ENCODE results near the gene IFT80. TPM values are rescaled to one million over a fixed set of nuclear protein-coding genes. Genes with fewer than 3 reads are reported as not detected.
A peak's percentile ranks its signal among the peaks of the same experiment; 100 is the strongest.

The IFT80 gene
- total RNA-seq, 6 donors from 2014 or later = 12.1 to 68.1 (median 28.4) TPM

DNA sequence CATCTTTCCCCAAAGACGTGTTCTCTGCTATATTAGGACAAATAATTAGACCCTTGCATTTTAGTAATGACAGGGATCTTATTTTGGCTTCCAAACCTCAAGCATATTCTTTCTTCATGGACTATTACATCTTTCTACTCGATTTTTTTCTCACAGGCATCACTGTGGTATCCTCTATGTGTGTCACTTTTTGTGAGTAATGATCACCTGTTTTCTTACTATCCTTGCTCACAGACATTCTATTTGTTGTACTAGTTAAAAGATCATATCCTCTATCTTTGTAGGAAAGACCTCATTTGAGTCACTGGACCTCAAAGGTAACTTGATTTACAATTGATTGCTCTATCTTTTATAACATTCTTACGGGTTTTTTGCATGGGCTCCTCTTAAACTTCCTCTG, 167.0 kb downstream of the IFT80 start:
- 71 to 78% methylated on average over 3 of the region's 3 CpGs for WGBS, 2 donors
- ATAC-seq (ENCODE audit: low FRiP score in 2 of 2) (no peak), DNase-seq (no peak)
- no peak overlapping the region for H3K4me3 ChIP-seq
- H3K36me3 ChIP-seq = no peaks in the 10 kb centered on the region
- no peaks in the 10 kb centered on the region for H3K9me3 ChIP-seq
- H3K27me3 ChIP-seq = peaks cover 0 to under 1% (median 0%) of the 10 kb centered on the region in 4 donors
- TF ChIP-seq EP300 (IDR thresholded peaks at IDR 0.05) (no peak), POLR2A (IDR thresholded peaks at IDR 0.05) (no peak), POLR2AphosphoS5 (IDR thresholded peaks at IDR 0.05) (no peak)
- TF ChIP-seq, protein P1, sequence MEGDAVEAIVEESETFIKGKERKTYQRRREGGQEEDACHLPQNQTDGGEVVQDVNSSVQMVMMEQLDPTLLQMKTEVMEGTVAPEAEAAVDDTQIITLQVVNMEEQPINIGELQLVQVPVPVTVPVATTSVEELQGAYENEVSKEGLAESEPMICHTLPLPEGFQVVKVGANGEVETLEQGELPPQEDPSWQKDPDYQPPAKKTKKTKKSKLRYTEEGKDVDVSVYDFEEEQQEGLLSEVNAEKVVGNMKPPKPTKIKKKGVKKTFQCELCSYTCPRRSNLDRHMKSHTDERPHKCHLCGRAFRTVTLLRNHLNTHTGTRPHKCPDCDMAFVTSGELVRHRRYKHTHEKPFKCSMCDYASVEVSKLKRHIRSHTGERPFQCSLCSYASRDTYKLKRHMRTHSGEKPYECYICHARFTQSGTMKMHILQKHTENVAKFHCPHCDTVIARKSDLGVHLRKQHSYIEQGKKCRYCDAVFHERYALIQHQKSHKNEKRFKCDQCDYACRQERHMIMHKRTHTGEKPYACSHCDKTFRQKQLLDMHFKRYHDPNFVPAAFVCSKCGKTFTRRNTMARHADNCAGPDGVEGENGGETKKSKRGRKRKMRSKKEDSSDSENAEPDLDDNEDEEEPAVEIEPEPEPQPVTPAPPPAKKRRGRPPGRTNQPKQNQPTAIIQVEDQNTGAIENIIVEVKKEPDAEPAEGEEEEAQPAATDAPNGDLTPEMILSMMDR (IDR thresholded peaks at IDR 0.05) = no peak
- peaks cover 0 to 1% (median under 1%) of the 10 kb centered on the region in 4 donors for H3K4me1 ChIP-seq
- no peak overlapping the region for H3K27ac ChIP-seq

DNA sequence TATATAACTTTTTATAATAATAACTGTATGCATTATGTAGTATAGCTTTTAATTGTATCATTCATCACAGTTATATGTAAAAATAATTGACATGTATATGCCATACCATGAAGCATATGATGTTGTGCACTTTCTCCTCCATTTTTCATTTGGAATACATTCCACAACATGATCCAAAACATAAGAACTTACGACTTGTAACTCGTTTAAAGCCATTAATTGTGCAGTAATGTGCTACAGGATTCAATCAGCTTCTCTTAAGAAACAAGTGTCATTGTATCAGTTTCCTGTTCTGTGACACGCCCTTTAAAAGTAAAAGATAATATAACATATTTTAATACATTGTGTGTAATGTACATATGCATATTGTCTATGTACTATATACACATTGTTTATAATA, 171.6 kb downstream of the IFT80 start:
- ATAC-seq (ENCODE audit: low FRiP score in 2 of 2) (no peak), DNase-seq (no peak)
- no peak overlapping the region for H3K27ac ChIP-seq
- no peaks in the 10 kb centered on the region for H3K36me3 ChIP-seq
- H3K4me1 ChIP-seq = peaks cover 20 to 31% (median 22%) of the 10 kb centered on the region in 4 donors
- no peak for TF ChIP-seq EP300 (IDR thresholded peaks at IDR 0.05)
- TF ChIP-seq POLR2AphosphoS5 (IDR thresholded peaks at IDR 0.05) = no peak
- no peak for TF ChIP-seq POLR2A (IDR thresholded peaks at IDR 0.05)
- TF ChIP-seq, protein P1 (IDR thresholded peaks at IDR 0.05) = no peak
- no peak overlapping the region for H3K4me3 ChIP-seq
- peaks cover 0 to 29% (median 17%) of the 10 kb centered on the region in 4 donors for H3K27me3 ChIP-seq
- 37% methylated on average over 3 of the region's 3 CpGs for WGBS, 2 donors
- H3K9me3 ChIP-seq = no peaks in the 10 kb centered on the region

DNA sequence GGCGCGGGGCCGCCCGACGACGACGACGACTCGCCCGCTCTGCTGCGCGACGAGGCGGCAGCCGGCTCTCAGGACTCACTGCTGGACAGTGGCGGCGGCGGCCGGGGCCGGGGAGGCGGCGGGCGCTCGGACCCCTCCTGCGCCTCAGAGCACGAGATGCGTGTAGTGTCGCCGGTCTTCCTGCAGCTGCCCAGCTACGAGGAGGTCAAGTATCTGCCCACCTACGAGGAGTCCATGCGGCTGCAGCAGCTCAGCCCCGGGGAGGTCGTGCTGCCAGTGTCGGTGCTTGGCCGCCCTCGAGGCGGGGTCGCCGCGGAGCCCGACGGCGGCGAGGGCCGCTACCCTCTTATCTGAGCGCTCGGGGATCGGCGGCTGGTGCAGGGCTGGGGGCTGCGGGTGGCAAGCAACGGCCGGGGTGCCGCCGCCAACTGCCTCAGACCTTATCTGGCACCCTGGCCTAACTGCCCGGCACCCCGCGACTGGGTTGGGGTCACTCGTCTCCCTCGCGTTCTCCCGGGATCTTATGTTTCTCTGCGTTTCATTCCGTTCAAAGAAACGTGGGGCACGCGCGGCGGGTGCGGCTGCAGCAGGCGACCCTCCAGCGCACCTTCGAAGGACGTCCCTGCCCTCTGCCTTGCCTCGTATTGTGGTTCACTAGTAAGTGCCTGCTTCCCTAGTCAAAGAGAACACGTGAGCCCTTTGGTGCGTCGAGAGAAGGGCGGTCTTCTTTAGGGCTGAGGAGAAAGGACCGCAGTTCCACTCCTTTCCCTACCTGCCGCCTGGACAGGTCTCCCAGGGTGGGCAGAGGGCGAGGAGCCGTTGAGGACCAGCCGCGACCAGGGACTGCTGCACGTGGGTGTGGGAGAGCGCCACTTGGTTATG, 172.8 kb downstream of the IFT80 start:
- H3K9me3 ChIP-seq = no peaks in the 10 kb centered on the region
- peak in 1 of 4 donors; percentile 40 for TF ChIP-seq POLR2A (IDR thresholded peaks at IDR 0.05)
- TF ChIP-seq, protein P1 (IDR thresholded peaks at IDR 0.05) = no peak
- ATAC-seq (ENCODE audit: low FRiP score in 2 of 2) = peak; percentile 49 to 59
- H3K4me3 ChIP-seq = peak overlapping the region; percentile 18 to 69 (median 62)
- peaks cover 0 to 29% (median 17%) of the 10 kb centered on the region in 4 donors for H3K27me3 ChIP-seq
- peaks cover 20 to 31% (median 22%) of the 10 kb centered on the region in 4 donors for H3K4me1 ChIP-seq
- no peaks in the 10 kb centered on the region for H3K36me3 ChIP-seq
- 1 to 3% methylated on average over 17 to 45 of the region's 87 CpGs for WGBS, 2 donors
- DNase-seq = peak; percentile 37 to 86
- peak overlapping the region in 1 of 4 donors; percentile 32 for H3K27ac ChIP-seq

DNA sequence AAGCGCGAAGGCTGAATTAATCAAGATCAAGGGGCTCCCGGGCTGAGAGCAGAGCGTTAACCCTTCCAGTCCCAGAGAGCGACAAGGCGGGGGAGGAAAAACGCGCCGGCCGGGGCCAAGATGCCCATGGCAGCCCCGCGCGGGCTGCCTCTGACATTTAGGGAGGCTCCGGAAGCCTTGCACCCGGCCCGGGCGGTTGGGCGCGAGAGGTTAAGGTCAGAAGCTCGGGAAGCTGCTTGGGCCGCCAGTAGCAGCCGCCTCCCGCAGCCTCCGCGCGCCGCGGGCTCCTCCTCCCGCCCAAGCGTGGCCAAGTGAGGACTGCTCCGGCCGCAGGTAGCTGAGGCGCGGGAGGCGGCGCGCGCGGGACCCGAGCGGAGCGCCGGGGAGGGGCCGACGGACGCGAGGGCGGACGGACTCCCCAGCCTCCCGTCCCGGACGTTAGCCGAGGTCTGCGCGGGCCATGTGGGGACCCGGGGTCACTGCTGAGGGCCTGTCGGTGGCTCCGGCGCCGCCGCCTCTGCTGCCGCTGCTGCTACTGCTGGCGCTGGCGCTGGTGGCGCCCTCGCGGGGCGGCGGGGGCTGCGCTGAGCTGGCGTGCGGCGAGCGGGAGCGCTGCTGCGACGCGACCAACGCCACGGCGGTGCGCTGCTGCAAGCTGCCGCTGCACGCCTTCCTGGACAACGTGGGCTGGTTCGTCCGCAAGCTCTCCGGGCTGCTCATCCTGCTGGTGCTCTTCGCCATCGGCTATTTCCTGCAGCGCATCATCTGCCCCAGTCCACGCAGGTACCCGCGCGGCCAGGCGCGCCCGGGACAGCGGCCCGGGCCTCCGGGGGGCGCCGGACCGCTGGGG, 173.6 kb downstream of the IFT80 start, which contains the start of gene C3orf80:
C3orf80 (plus strand) TSS at position 247 of the 850 bp plus-strand sequence; CDS start at position 461, 214 bp downstream.
- H3K36me3 ChIP-seq = no peaks in the 10 kb centered on the region
- H3K9me3 ChIP-seq = no peaks in the 10 kb centered on the region
- peak in 1 of 4 donors; percentile 14 for TF ChIP-seq POLR2A (IDR thresholded peaks at IDR 0.05)
- TF ChIP-seq, protein P1 (IDR thresholded peaks at IDR 0.05) = peak in 4 of 6 experiments; percentile 30 to 65 (median 32)
- no peak for TF ChIP-seq EP300 (IDR thresholded peaks at IDR 0.05)
- peak; percentile 69 to 86 for ATAC-seq (ENCODE audit: low FRiP score in 2 of 2)
- 1% methylated on average over 22 of the region's 104 CpGs; no CpG with 5 or more reads in 1 of the 2 donors for WGBS, 2 donors
- DNase-seq = peak; percentile 52 to 93
- H3K4me3 ChIP-seq = peak within 1 kb of the TSS; percentile 18 to 69 (median 62)
- H3K4me1 ChIP-seq = peaks cover 20 to 31% (median 22%) of the 10 kb centered on the region in 4 donors
- H3K27me3 ChIP-seq = peaks cover 0 to 29% (median 17%) of the 10 kb centered on the region in 4 donors
- H3K27ac ChIP-seq = peak within 1 kb of the TSS in 1 of 4 donors; percentile 32
